Activated naive CD8-positive, alpha-beta T cell treated with anti-CD3 and anti-CD28 coated beads, Interleukin-2, amount 50 U/mL, for 24 hours (primary cell): ENCODE measurements around the gene TSPYL2.

ENCODE experiments used
- ATAC-seq: fragments of 150-1000 bp; cut with Tn5 transposase; one replicate; pipeline ENCODE4 v1.10.0; 2021
- DNase-seq: peaks from one replicate; pipeline ENCODE4 v3.0.0; 2021
- H3K27ac Mint-ChIP-seq: one replicate; pipeline ENCODE4 v1.8.0; 2021; ENCODE audit warnings: mild to moderate bottlenecking, mixed read lengths
- H3K27me3 Mint-ChIP-seq: one replicate; pipeline ENCODE4 v1.8.0; 2021; ENCODE audit warnings: mixed read lengths
- H3K36me3 Mint-ChIP-seq: one replicate; pipeline ENCODE4 v1.8.0; 2021; ENCODE audit warnings: low read depth, mixed read lengths
- H3K4me1 Mint-ChIP-seq: one replicate; pipeline ENCODE4 v1.8.0; 2021; ENCODE audit warnings: mixed read lengths
- H3K4me3 Mint-ChIP-seq: one replicate; pipeline ENCODE4 v1.8.0; 2021; ENCODE audit warnings: mild to moderate bottlenecking, moderate library complexity, mixed read lengths
- H3K9me3 Mint-ChIP-seq: one replicate; pipeline ENCODE4 v1.8.0; 2021; ENCODE audit warnings: mixed read lengths

Gene TSPYL2

GRCh38 chrX:53128097-53128749 lies 46.1 kb downstream of the TSPYL2 start:
- ATAC-seq (no peak), DNase-seq (no peak)
- Mint-ChIP-seq H3K27ac (no peak overlapping the region), H3K4me3 (no peak overlapping the region), H3K36me3 (peaks cover 5% of the 10 kb centered on the region), H3K4me1 (peaks cover 11% of the 10 kb centered on the region), H3K27me3 (no peaks in the 10 kb centered on the region), H3K9me3 (no peaks in the 10 kb centered on the region)

GRCh38 chrX:53133400-53133799 lies 51.2 kb downstream of the TSPYL2 start:
- Mint-ChIP-seq H3K9me3 (no peaks in the 10 kb centered on the region), H3K27ac (no peak overlapping the region), H3K36me3 (peaks cover 2% of the 10 kb centered on the region), H3K4me3 (no peak overlapping the region), H3K4me1 (no peaks in the 10 kb centered on the region), H3K27me3 (no peaks in the 10 kb centered on the region)
- ATAC-seq (no peak), DNase-seq (no peak)

- Mint-ChIP-seq H3K9me3 (no peaks in the 10 kb centered on the region), H3K27me3 (no peaks in the 10 kb centered on the region), H3K27ac (no peak overlapping the region), H3K4me1 (no peaks in the 10 kb centered on the region), H3K4me3 (no peak overlapping the region), H3K36me3 (peaks cover 5% of the 10 kb centered on the region)
- DNase-seq (no peak), ATAC-seq (no peak)
Observed at GRCh38 chrX:53135581-53135980, 53.4 kb downstream of the TSPYL2 start.
